Stimulated activated naive CD4-positive, alpha-beta T cell (primary cell): Measurements from ENCODE around the gene TPX2.

Experiments
- DNase-seq, 6 experiments: peaks; one replicate each; lab custom pipeline; 2025; lab: John Stamatoyannopoulos, UW

TPX2 gene

GRCh38 chr20:31706607-31707257, 32.4 kb upstream of the TPX2 start:
- no peak for DNase-seq

- no peak for DNase-seq
These were observed 31.9 kb upstream of the TPX2 start for GRCh38 chr20:31707258-31707615.

GRCh38 chr20:31707994-31708735, 30.9 kb upstream of the TPX2 start:
- no peak for DNase-seq

- no peak for DNase-seq
These were observed 30.2 kb upstream of the TPX2 start for GRCh38 chr20:31708736-31709534.

- no peak for DNase-seq
These were observed 29.2 kb upstream of the TPX2 start for GRCh38 chr20:31709939-31710338.

GRCh38 chr20:31710423-31711108, 28.5 kb upstream of the TPX2 start:
- DNase-seq, result no peak

GRCh38 chr20:31711179-31712111, 27.6 kb upstream of the TPX2 start:
- DNase-seq, result no peak

- DNase-seq, result no peak
These were observed 27.0 kb upstream of the TPX2 start for GRCh38 chr20:31712112-31712553.

GRCh38 chr20:31712564-31713311, 26.4 kb upstream of the TPX2 start:
- no peak for DNase-seq

GRCh38 chr20:31713312-31714273, 25.5 kb upstream of the TPX2 start:
- no peak for DNase-seq

GRCh38 chr20:31715766-31716165, 23.3 kb upstream of the TPX2 start:
- DNase-seq, result no peak

- DNase-seq, result no peak
These were observed 22.7 kb upstream of the TPX2 start for GRCh38 chr20:31716351-31716750.

GRCh38 chr20:31716818-31717477, 22.1 kb upstream of the TPX2 start:
- DNase-seq, result no peak

GRCh38 chr20:31717478-31718201, 21.4 kb upstream of the TPX2 start:
- no peak for DNase-seq

GRCh38 chr20:31718952-31719643, 20.0 kb upstream of the TPX2 start:
- DNase-seq, result no peak

- DNase-seq, result no peak
These were observed 19.2 kb upstream of the TPX2 start for GRCh38 chr20:31719644-31720485.
